Osteoblast (primary cell): ENCODE results near the gene ATG2B. TPM values are rescaled to one million over a fixed set of nuclear protein-coding genes. Genes with fewer than 3 reads are reported as not detected.

Experiments used
- DNase-seq: peaks from one replicate; pipeline ENCODE4 v3.0.0; 2011; ENCODE audit warnings: low spot score, mixed read lengths; ENCODE audit not compliant: insufficient read length; ENCODE audit errors: missing footprints
- H2AFZ ChIP-seq: 2 replicates; pipeline ENCODE4 v1.6.0; 2011; ENCODE audit warnings: mild to moderate bottlenecking, low read length
- H3K27ac ChIP-seq: 2 replicates; pipeline ENCODE4 v1.5.1; 2011; ENCODE audit warnings: mild to moderate bottlenecking, low read depth, low read length, moderate library complexity
- H3K27me3 ChIP-seq: 2 replicates; pipeline ENCODE4 v1.6.0; 2012; ENCODE audit warnings: mild to moderate bottlenecking, control low read depth, inconsistent platforms, low read length, moderate library complexity; ENCODE audit not compliant: insufficient read depth
- H3K36me3 ChIP-seq: 2 replicates; pipeline ENCODE4 v1.5.1; 2011; ENCODE audit warnings: mild to moderate bottlenecking, low read length, control low read depth, moderate library complexity; ENCODE audit not compliant: insufficient read depth
- H3K4me1 ChIP-seq: 2 replicates; pipeline ENCODE4 v1.5.1; 2011; ENCODE audit warnings: mild to moderate bottlenecking, low read length, control low read depth, moderate library complexity; ENCODE audit not compliant: insufficient read depth
- H3K4me2 ChIP-seq: 2 replicates; pipeline ENCODE4 v1.6.0; 2011; ENCODE audit warnings: mild to moderate bottlenecking, low read length; ENCODE audit not compliant: insufficient read depth
- H3K4me3 ChIP-seq: fragments of 200-600 bp; sonication (generic); 3 replicates; pipeline ENCODE4 v1.5.1; 2012; ENCODE audit warnings: mild to moderate bottlenecking, low read length, inconsistent platforms; ENCODE audit not compliant: insufficient read depth
- H3K79me2 ChIP-seq: 2 replicates; pipeline ENCODE4 v1.6.0; 2012; ENCODE audit warnings: mild to moderate bottlenecking, low read length, control low read depth, inconsistent platforms; ENCODE audit not compliant: insufficient read depth
- H3K9me3 ChIP-seq: 2 replicates; pipeline ENCODE4 v1.5.1; 2011; ENCODE audit warnings: low read depth, low read length, control low read depth
- H4K20me1 ChIP-seq: 2 replicates; pipeline ENCODE4 v1.6.0; 2012; ENCODE audit warnings: mild to moderate bottlenecking, low read length, control low read depth; ENCODE audit not compliant: insufficient read depth
- CTCF ChIP-seq: IDR thresholded peaks from 2 replicates; pipeline ENCODE4 v1.5.1; 2011; ENCODE audit warnings: mild to moderate bottlenecking, low read depth, low read length, moderate library complexity; ENCODE audit errors: extremely low read depth
- total RNA-seq: library from RNA; depleted of rRNA; stranded (reverse); fragments of >200 nt; gene quantifications from 2 replicates; pipeline ENCODE4 v1.2.3, GENCODE V29; 2012

The ATG2B gene
- total RNA-seq, 1 donor, result 35.1 TPM

DNA sequence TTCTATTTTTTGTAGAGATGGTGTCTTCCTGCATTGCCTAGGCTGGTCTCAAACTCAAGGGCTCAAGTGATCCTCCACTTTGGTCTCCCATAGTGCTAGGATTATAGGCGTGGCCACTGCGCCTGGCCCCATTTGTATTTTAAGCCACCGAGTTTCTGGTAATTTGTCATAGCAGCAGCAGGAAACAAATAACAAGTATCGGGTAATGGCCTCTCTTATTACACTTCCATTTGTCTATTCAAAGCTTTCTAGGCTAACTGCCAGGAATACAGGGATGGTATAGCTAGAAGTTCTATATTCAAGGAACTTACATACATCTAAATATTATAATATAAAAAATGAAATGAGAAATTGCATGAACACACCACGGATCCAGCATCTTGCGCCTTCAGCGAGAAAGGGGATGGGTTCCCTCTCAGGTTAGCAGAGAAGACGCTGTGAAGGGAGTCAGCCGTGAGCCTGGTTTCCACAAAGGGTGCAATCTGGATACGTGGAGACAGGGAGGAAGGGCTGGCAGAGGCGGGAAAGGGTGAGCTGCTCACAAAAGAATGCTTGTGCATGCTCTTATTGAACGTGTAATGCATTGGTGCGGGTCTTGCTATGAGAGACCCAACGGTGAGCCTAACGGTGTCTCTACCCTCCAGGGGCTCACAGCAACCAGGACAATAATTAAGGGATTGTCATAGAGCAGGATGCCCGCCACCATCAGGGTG lies 97.6 kb downstream of the ATG2B start:
- H3K9me3 ChIP-seq, result no peaks in the 10 kb centered on the region
- no peak for TF ChIP-seq CTCF
- H3K4me1 ChIP-seq, result peaks cover 34% of the 10 kb centered on the region
- peaks cover 36% of the 10 kb centered on the region for H3K36me3 ChIP-seq
- H4K20me1 ChIP-seq, result no peaks in the 10 kb centered on the region
- no peak overlapping the region for H3K4me2 ChIP-seq
- H3K27ac ChIP-seq, result no peak overlapping the region
- no peaks in the 10 kb centered on the region for H3K27me3 ChIP-seq
- no peak for DNase-seq
- H2AFZ ChIP-seq, result no peak overlapping the region
- H3K79me2 ChIP-seq, result peaks cover 19% of the 10 kb centered on the region
- no peak overlapping the region for H3K4me3 ChIP-seq

- Histone ChIP-seq H3K4me1 (peaks cover 38% of the 10 kb centered on the region), H4K20me1 (no peaks in the 10 kb centered on the region), H2AFZ (no peak overlapping the region), H3K9me3 (no peaks in the 10 kb centered on the region), H3K4me2 (no peak overlapping the region), H3K36me3 (peaks cover 36% of the 10 kb centered on the region), H3K79me2 (peaks cover 19% of the 10 kb centered on the region), H3K27me3 (no peaks in the 10 kb centered on the region), H3K27ac (no peak overlapping the region), H3K4me3 (no peak overlapping the region)
- DNase-seq, result no peak
- TF ChIP-seq CTCF, result peak; percentile 59
These were observed 98.3 kb downstream of the ATG2B start for GRCh38 chr14:96264853-96265252.

DNA sequence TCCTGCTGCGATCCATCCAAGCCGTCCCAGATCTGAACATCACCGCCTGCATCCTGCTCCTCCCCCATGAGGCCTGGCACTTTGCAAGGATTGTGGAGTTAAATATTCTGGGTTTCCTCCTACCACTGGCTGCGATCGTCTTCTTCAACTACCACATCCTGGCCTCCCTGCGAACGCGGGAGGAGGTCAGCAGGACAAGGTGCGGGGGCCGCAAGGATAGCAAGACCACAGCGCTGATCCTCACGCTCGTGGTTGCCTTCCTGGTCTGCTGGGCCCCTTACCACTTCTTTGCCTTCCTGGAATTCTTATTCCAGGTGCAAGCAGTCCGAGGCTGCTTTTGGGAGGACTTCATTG lies 99.0 kb downstream of the ATG2B start:
- DNase-seq, result no peak
- Histone ChIP-seq H3K79me2 (peaks cover 24% of the 10 kb centered on the region), H3K27ac (no peak overlapping the region), H3K36me3 (peaks cover 42% of the 10 kb centered on the region), H4K20me1 (no peaks in the 10 kb centered on the region), H3K4me3 (no peak overlapping the region), H3K27me3 (no peaks in the 10 kb centered on the region), H2AFZ (no peak overlapping the region), H3K4me2 (no peak overlapping the region), H3K4me1 (peaks cover 31% of the 10 kb centered on the region), H3K9me3 (no peaks in the 10 kb centered on the region)
- TF ChIP-seq CTCF, result no peak

DNA sequence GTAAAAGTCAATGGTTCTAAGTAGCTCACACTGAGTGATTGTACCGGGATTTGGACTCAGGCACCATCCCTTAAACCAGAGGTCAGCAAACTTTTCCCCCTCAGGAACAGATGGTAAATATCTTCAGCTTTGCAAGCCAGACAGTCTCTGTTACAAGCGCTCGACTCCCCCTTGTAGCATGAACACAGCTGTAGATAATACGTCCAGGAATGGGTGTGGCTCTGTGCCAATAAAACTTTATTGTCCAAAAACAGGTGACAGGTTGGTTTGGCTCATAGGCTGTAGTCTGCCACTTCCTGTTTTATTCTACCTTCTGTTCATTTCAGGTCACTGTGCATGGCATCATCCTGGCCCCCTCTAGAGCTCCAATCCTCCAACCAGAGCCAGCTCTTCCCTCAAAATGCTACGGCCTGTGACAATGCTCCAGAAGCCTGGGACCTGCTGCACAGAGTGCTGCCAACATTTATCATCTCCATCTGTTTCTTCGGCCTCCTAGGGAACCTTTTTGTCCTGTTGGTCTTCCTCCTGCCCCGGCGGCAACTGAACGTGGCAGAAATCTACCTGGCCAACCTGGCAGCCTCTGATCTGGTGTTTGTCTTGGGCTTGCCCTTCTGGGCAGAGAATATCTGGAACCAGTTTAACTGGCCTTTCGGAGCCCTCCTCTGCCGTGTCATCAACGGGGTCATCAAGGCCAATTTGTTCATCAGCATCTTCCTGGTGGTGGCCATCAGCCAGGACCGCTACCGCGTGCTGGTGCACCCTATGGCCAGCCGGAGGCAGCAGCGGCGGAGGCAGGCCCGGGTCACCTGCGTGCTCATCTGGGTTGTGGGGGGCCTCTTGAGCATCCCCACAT lies 99.6 kb downstream of the ATG2B start:
- Histone ChIP-seq H4K20me1 (no peaks in the 10 kb centered on the region), H3K4me3 (no peak overlapping the region), H3K4me2 (no peak overlapping the region), H2AFZ (no peak overlapping the region), H3K4me1 (peaks cover 26% of the 10 kb centered on the region), H3K9me3 (no peaks in the 10 kb centered on the region), H3K27me3 (no peaks in the 10 kb centered on the region), H3K36me3 (peaks cover 43% of the 10 kb centered on the region), H3K79me2 (peaks cover 24% of the 10 kb centered on the region), H3K27ac (no peak overlapping the region)
- TF ChIP-seq CTCF, result no peak
- no peak for DNase-seq
